Measurements from ENCODE around the gene HEPHL1. TPM values are rescaled to one million over a fixed set of nuclear protein-coding genes. Genes with fewer than 3 reads are reported as not detected.

Gene HEPHL1
- total RNA-seq, 1 donor from 2014 or later = not detected

DNA sequence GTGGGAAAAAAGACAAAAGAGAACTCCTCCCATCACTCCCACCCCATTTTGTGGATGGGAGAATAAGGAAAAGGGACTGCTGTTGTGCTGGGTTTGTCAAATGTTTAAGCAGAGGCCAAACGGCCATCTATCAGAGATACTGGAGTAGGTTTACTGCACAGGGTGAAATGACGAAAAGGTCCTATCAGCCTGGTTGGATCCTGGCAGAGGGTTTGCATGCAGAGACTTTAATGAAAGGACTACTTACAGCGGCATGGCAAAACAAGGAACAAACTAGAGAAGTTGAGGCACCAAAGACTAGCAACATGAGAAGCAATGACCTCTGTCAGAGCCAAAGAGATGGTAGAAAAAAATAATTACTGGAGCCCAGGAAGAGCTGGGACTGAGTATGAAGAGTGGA lies 32.2 kb upstream of the HEPHL1 start:
- no peak for DNase-seq (ENCODE audit: low spot score)
- H3K4me3 Mint-ChIP-seq (ENCODE audit: unreplicated experiment) = no peak overlapping the region
- H3K4me1 Mint-ChIP-seq (ENCODE audit: low read depth) = no peaks in the 10 kb centered on the region
- no peak overlapping the region for H3K27ac Mint-ChIP-seq (ENCODE audit: unreplicated experiment)
- TF ChIP-seq, protein P1, sequence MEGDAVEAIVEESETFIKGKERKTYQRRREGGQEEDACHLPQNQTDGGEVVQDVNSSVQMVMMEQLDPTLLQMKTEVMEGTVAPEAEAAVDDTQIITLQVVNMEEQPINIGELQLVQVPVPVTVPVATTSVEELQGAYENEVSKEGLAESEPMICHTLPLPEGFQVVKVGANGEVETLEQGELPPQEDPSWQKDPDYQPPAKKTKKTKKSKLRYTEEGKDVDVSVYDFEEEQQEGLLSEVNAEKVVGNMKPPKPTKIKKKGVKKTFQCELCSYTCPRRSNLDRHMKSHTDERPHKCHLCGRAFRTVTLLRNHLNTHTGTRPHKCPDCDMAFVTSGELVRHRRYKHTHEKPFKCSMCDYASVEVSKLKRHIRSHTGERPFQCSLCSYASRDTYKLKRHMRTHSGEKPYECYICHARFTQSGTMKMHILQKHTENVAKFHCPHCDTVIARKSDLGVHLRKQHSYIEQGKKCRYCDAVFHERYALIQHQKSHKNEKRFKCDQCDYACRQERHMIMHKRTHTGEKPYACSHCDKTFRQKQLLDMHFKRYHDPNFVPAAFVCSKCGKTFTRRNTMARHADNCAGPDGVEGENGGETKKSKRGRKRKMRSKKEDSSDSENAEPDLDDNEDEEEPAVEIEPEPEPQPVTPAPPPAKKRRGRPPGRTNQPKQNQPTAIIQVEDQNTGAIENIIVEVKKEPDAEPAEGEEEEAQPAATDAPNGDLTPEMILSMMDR (IDR thresholded peaks at IDR 0.05) = no peak
- peaks cover 3% of the 10 kb centered on the region for H3K36me3 Mint-ChIP-seq (ENCODE audit: low read depth)
- H3K9me3 Mint-ChIP-seq (ENCODE audit: low read depth) = peaks cover 9% of the 10 kb centered on the region
- H3K27me3 Mint-ChIP-seq (ENCODE audit: low read depth) = peaks cover 14% of the 10 kb centered on the region

DNA sequence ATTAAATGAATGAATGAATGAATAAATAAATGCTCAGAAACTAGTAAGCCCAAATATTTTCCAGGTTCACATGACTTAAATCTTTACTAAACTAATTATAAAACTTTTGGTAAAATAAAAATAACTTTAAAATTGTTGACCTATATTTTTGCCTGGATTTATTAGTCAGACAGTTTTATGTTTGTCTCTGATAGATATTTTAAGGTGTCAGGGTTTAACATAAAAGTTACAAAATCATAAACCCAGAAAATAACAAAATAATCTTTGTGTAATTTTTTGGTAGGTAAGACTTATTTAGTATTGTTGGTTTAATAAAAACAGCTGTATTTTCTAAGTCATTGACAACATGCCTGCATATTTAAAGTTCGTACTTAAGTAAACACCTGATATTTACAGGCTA lies 27.4 kb upstream of the HEPHL1 start:
- Mint-ChIP-seq H3K36me3 (ENCODE audit: low read depth) (peaks cover 5% of the 10 kb centered on the region), H3K9me3 (ENCODE audit: low read depth) (peaks cover 21% of the 10 kb centered on the region), H3K27me3 (ENCODE audit: low read depth) (peaks cover 6% of the 10 kb centered on the region), H3K27ac (ENCODE audit: unreplicated experiment) (no peak overlapping the region), H3K4me1 (ENCODE audit: low read depth) (no peaks in the 10 kb centered on the region), H3K4me3 (ENCODE audit: unreplicated experiment) (no peak overlapping the region)
- TF ChIP-seq, protein P1 (IDR thresholded peaks at IDR 0.05) = no peak
- no peak for DNase-seq (ENCODE audit: low spot score)

DNA sequence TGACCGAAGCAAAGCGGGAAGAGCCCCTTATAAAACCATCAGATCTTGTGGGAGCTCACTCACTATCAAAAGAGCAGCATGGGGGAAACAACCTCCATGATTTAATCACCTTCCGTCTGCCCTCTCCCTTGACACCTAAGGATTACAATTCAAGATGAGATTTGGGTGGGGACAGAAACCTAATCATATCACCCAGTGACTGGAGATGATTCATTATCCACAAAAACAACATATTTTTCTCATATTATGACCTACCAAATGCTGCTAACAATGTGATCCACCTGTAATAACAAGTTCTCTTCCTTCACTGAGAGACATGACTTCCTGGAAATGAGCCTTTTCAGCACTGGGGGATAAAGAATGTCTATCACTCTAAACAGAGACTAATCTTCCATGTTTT lies 23.4 kb upstream of the HEPHL1 start:
- H3K4me3 Mint-ChIP-seq (ENCODE audit: unreplicated experiment) = no peak overlapping the region
- H3K9me3 Mint-ChIP-seq (ENCODE audit: low read depth) = peaks cover 18% of the 10 kb centered on the region
- TF ChIP-seq, protein P1 (IDR thresholded peaks at IDR 0.05) = no peak
- H3K27ac Mint-ChIP-seq (ENCODE audit: unreplicated experiment) = no peak overlapping the region
- H3K36me3 Mint-ChIP-seq (ENCODE audit: low read depth) = peaks cover 5% of the 10 kb centered on the region
- H3K27me3 Mint-ChIP-seq (ENCODE audit: low read depth) = peaks cover 4% of the 10 kb centered on the region
- no peak for DNase-seq (ENCODE audit: low spot score)
- no peaks in the 10 kb centered on the region for H3K4me1 Mint-ChIP-seq (ENCODE audit: low read depth)

DNA sequence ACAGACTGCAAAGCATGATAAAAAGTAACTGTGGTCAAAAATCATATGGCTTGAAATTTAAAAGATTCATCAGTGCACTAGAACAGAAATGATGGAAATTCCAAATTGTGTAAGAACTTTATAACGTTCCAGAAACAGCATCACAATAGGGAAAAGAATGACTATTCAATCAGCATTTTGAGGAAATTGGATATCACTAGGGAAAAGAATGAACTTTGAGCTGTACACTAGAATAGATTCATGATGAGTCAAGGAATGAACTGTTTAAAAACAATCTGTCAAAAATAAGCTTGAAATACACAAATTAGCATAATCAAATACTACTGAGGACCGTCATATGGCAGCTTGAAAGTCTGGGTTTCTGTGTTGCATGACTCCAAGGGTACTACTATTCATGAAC lies 20.5 kb upstream of the HEPHL1 start:
- TF ChIP-seq, protein P1 (IDR thresholded peaks at IDR 0.05) = no peak
- H3K36me3 Mint-ChIP-seq (ENCODE audit: low read depth) = no peaks in the 10 kb centered on the region
- H3K9me3 Mint-ChIP-seq (ENCODE audit: low read depth) = peaks cover 8% of the 10 kb centered on the region
- peaks cover 7% of the 10 kb centered on the region for H3K27me3 Mint-ChIP-seq (ENCODE audit: low read depth)
- DNase-seq (ENCODE audit: low spot score) = no peak
- no peak overlapping the region for H3K27ac Mint-ChIP-seq (ENCODE audit: unreplicated experiment)
- H3K4me1 Mint-ChIP-seq (ENCODE audit: low read depth) = no peaks in the 10 kb centered on the region
- H3K4me3 Mint-ChIP-seq (ENCODE audit: unreplicated experiment) = no peak overlapping the region

DNA sequence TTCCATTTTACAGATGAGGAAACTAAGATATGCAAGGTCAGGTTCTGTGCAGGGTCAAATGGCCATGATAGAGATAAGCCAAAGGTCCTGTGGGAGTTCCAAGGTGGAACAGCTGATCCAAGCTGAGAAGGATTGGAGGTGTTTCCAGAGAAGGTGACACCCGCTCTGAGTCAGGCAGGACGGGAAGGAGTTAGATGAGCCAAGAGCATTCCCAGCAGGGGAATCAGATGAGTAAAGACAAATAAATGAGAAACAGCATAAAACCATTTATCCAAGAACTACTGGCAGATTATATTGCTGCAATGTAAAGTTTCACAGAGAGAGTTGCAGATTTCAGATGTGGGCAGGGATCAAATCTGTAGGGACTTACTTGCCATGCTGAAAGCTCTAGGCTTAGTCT lies 18.9 kb upstream of the HEPHL1 start:
- no peaks in the 10 kb centered on the region for H3K36me3 Mint-ChIP-seq (ENCODE audit: low read depth)
- H3K27ac Mint-ChIP-seq (ENCODE audit: unreplicated experiment) = no peak overlapping the region
- peaks cover 14% of the 10 kb centered on the region for H3K27me3 Mint-ChIP-seq (ENCODE audit: low read depth)
- no peak for DNase-seq (ENCODE audit: low spot score)
- H3K4me3 Mint-ChIP-seq (ENCODE audit: unreplicated experiment) = no peak overlapping the region
- no peaks in the 10 kb centered on the region for H3K4me1 Mint-ChIP-seq (ENCODE audit: low read depth)
- H3K9me3 Mint-ChIP-seq (ENCODE audit: low read depth) = peaks cover 8% of the 10 kb centered on the region
- TF ChIP-seq, protein P1 (IDR thresholded peaks at IDR 0.05) = no peak

Data from chondrocyte (in vitro differentiated cells).